AG09309 (cell line): Measurements from ENCODE around the gene SMIM35.

ENCODE experiments used
- DNase-seq: peaks from one replicate; pipeline ENCODE4 v3.0.0-alpha.2; 2010; ENCODE audit warnings: low read depth
- H3K4me3 ChIP-seq: 2 replicates; pipeline ENCODE4 v1.5.1; 2011; ENCODE audit warnings: mild to moderate bottlenecking, low read depth, low read length, moderate library complexity; ENCODE audit not compliant: control insufficient read depth
- TF ChIP-seq, protein P1 (sequence below): IDR thresholded peaks from 2 replicates; pipeline ENCODE4 v1.5.1; 2011; ENCODE audit warnings: mild to moderate bottlenecking, low read depth, low read length, inconsistent platforms; ENCODE audit not compliant: insufficient read depth, control insufficient read depth; ENCODE audit errors: missing control alignments

The SMIM35 gene

DNA sequence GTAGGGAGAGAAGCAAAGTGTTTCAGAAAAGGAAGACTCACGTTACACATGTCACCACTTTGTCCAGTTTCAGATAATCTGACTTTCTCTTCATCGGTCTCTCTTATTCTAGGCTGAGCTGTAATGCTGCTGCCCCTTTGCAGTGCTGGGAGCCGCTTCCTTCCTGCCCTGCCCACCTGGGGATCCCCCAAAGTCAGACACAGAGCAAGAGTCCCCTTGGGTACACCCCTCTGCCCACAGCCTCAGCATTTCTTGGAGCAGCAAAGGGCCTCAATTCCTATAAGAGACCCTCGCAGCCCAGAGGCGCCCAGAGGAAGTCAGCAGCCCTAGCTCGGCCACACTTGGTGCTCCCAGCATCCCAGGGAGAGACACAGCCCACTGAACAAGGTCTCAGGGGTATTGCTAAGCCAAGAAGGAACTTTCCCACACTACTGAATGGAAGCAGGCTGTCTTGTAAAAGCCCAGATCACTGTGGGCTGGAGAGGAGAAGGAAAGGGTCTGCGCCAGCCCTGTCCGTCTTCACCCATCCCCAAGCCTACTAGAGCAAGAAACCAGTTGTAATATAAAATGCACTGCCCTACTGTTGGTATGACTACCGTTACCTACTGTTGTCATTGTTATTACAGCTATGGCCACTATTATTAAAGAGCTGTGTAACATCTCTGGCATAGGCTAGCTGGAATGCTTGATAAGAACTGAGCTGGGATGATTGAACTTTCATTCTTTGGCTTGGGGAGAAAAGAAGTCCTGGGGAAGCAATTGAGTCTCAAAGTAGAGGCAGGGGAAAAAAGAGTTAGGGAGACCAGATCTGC is 31.2 kb upstream of the SMIM35 start:
- H3K4me3 ChIP-seq: no peak overlapping the region
- no peak for DNase-seq
- TF ChIP-seq, protein P1, sequence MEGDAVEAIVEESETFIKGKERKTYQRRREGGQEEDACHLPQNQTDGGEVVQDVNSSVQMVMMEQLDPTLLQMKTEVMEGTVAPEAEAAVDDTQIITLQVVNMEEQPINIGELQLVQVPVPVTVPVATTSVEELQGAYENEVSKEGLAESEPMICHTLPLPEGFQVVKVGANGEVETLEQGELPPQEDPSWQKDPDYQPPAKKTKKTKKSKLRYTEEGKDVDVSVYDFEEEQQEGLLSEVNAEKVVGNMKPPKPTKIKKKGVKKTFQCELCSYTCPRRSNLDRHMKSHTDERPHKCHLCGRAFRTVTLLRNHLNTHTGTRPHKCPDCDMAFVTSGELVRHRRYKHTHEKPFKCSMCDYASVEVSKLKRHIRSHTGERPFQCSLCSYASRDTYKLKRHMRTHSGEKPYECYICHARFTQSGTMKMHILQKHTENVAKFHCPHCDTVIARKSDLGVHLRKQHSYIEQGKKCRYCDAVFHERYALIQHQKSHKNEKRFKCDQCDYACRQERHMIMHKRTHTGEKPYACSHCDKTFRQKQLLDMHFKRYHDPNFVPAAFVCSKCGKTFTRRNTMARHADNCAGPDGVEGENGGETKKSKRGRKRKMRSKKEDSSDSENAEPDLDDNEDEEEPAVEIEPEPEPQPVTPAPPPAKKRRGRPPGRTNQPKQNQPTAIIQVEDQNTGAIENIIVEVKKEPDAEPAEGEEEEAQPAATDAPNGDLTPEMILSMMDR: no peak

DNA sequence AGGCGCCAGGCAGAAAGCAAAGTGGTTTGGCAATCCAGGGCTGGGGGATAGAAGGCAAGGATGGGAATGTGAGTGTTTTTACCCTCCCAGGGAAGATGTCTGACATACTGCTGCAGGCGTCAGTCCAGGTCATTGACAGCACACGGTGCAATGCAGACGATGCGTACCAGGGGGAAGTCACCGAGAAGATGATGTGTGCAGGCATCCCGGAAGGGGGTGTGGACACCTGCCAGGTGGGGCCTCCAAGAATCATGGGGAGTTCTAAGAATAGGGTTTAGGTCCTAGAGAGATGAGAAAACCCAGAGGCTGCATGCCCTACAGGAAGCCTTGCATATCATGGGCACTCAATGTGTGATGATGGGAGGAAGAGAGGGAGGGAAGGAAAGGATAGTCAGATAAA is 28.3 kb upstream of the SMIM35 start:
- TF ChIP-seq, protein P1: no peak
- DNase-seq: no peak
- H3K4me3 ChIP-seq: no peak overlapping the region

DNA sequence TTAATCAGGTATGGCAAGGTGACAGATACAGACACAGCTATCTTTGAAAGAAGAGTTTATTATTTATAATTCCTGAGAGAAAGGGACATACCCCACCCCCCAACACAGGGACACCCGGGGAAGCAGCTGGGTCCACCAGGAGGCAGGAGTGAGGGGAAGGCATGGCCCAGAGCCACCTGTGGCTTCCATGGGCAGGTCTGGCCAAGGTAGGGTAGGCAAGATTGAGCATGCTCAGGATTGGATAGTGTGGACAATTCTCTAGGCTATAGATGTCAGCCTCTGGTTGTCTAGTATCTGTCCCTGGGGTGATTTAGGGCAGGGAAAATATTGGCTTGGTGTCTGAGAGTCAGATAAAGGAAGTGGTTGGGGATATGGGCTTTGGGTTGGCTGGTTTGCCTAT is 27.5 kb upstream of the SMIM35 start:
- H3K4me3 ChIP-seq: no peak overlapping the region
- TF ChIP-seq, protein P1: no peak
- no peak for DNase-seq

DNA sequence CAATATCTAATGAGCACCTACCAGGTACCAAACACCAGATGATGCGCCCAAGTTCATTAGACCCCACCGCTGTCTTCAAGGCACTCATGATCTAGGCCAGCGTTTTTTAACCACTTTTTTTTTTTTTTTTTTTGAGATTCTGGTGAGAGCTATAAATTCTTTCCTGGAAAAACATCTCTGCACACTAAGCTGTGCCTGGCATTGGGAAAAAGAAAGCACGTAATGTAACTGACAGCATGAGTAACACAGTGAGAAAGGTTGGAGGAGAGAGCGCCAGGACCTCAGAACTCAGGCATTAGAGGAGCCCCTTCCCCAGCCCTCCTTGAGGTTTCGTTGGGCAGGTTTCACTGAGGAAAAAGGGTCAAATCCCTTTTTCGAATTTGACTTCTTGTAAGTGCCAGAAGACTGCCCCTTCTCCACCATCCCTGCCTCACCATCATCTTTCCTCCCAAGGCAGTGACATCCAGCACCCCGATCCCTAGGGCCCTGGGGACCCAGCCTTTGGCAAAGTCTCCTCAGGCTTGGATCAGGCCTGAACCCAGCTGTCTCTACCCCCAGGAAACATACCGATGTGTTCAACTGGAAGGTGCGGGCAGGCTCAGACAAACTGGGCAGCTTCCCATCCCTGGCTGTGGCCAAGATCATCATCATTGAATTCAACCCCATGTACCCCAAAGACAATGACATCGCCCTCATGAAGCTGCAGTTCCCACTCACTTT is 26.1 kb upstream of the SMIM35 start:
- TF ChIP-seq, protein P1: no peak
- no peak overlapping the region for H3K4me3 ChIP-seq
- DNase-seq: no peak

DNA sequence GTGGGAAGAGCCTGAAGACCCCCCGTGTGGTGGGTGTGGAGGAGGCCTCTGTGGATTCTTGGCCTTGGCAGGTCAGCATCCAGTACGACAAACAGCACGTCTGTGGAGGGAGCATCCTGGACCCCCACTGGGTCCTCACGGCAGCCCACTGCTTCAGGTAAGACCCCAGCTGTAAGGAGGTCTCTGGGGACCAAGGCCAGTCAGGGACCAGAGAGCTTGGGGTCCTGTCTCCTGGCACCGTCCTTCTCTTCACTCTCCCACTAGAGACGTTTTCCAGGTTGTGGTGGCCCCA is 24.9 kb upstream of the SMIM35 start:
- no peak overlapping the region for H3K4me3 ChIP-seq
- TF ChIP-seq, protein P1: no peak

DNA sequence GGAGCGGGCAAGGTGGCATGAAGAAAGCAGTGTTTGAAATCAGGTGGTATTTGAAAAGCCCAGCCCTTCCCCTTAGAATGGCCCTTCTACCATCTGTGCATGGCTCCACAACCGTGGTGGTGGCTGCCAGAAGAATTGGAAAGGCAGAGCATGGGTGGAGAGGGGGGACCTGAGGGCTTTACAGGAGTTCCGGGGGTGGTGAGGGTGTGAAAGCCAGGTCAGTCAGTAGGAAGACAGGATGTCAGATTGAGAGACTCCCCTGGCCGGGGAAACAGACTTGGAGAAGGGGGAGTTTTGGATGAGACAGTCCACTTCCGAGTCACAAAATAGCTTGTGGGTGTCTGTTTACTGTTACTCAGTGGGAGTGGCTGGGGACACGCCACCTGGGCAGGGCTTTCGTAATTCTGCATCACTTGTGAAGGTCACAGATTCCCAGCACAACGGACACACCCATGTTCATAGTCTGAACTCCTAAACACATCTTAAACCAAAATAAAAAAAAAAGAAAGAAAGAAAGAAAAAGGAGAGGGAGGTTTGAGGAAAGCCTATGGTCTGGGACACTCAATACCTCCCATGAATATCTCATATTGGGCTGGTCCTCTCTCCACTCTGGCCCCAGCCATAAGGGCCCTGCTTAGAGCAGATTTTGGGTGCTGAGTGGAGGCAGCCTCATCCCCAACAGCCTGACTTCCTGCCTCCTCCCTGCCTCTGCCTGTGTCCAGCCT is 24.4 kb upstream of the SMIM35 start:
- H3K4me3 ChIP-seq: no peak overlapping the region
- TF ChIP-seq, protein P1: no peak
- DNase-seq: no peak

More for the DNA sequence above, 24.9 kb upstream of the SMIM35 start:
- DNase-seq: no peak
